GM12801 (cell line): ENCODE measurements around the gene TRABD2B.

Experiments used
- TF ChIP-seq, protein P1 (sequence below): IDR thresholded peaks from one replicate; pipeline ENCODE4 v1.5.1; 2011; ENCODE audit warnings: control low read depth; ENCODE audit not compliant: insufficient read length; ENCODE audit errors: extremely low read depth

Gene TRABD2B

DNA sequence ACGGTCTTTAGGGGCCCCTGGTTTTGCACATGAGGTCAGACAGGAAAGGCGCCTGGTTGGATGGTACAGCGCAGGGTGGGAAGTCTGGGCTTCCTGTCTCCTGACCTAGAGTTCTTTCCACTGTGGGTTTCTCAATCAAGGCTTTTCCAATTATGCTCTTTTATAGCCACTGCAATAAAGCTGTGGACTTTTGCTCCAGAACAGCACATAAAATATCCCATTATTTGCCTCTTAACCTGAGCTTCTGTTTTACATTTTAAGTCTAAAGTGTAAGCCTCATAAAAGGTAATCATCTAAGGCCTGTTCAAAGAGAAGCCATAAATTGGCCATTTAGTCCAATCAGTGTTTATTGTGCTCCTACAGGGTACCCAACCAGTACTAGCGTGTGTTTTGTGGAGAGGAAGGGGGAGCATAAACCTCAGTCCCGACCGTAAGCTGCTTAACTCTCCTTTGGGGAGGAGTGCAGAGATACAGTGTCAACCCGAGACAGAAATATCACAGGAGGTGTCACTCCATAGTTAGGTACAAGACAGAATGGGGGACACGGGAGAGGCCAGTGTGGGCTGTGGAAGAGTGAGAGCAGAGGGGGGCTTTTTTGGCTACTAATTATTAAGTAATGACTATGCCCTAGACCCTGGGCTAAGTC lies 270.0 kb downstream of the TRABD2B start:
- TF ChIP-seq, protein P1, sequence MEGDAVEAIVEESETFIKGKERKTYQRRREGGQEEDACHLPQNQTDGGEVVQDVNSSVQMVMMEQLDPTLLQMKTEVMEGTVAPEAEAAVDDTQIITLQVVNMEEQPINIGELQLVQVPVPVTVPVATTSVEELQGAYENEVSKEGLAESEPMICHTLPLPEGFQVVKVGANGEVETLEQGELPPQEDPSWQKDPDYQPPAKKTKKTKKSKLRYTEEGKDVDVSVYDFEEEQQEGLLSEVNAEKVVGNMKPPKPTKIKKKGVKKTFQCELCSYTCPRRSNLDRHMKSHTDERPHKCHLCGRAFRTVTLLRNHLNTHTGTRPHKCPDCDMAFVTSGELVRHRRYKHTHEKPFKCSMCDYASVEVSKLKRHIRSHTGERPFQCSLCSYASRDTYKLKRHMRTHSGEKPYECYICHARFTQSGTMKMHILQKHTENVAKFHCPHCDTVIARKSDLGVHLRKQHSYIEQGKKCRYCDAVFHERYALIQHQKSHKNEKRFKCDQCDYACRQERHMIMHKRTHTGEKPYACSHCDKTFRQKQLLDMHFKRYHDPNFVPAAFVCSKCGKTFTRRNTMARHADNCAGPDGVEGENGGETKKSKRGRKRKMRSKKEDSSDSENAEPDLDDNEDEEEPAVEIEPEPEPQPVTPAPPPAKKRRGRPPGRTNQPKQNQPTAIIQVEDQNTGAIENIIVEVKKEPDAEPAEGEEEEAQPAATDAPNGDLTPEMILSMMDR, result no peak

DNA sequence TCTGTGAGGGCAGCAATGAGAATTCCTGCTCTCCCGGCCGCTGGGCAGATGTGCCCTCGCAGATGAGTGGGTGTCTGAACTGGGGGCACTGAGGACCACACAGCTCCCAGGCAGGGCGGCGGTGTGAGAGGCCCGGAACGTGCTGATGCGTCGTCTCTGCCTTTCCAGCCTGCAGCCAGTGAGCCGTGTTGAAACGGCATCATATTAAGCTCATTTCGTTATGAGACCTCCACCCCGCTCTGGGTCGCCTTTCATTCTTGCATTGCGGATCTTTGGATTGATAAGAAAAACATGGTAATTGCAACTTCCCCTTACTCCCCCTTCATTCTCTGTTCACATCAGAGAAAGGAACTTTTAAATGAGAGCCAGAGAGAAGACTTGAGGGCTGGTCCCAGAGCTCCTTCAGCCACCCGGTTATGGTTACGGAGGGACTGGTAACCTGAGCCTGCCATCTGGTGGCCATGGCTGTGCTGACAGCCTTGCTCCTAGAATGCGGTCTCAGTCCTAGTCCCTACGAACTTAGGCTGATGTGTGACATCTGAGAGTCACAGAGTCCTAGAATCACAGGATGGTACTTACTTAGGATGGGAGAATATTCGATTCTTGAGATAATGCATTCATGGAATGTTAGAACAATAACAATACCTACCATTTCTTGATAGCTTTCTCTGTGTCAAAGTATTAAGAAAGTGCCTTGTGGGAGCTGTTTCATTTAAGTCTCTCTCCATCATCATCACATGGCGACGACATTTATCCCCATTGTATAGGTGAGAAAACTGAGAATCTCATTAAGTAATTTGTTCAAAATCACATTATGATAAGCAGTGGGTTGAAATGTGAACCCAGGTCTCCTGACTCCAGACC lies 271.0 kb downstream of the TRABD2B start:
- TF ChIP-seq, protein P1, result peak; percentile 45

DNA sequence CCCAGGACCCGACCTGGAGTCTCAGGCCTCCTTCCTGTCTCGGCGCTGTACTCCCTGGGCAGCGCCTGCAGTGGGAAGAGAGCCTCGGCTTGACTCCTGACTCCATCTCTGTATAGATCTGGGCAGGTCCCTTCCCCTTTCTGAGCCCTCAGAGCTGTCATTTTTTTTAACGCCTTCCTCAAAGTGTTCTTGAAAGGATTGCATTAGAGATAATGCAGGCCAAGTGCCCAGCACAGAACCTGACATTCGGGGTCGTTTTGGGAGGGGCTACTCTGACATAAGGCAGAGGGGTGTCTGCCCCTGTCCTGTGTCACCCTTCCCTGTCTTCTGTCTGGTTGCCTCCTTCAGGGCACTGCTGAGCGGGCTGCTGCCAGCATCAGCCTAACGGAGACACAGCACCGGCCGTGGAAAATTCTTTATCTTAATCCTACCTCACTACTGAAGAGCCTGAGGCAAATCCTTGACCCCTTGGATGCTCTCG lies 271.6 kb downstream of the TRABD2B start:
- TF ChIP-seq, protein P1, result no peak

DNA sequence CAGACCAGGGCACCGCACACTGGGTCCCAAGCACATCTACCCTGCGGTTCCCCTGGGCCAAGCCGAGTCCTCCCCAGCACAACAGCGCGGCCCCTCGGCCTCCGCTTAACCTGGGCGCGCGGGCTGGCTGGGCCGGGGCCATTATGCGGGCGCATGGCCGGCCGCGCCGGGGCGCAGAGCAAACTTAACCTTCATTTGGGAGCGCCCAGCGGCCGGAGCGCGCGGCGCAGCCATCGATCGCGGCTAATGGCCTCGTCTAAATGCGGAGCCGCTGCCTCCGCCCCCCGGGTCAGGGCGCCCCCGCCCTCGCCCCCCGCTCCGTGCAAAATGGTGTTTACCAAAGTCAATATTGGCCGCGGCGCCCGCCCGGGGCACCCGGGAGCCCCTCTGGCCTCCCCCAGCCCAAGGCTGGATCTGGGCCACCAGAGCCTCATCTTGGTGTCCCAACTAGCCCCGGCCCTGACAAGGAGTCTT lies 272.1 kb downstream of the TRABD2B start:
- TF ChIP-seq, protein P1, result no peak

DNA sequence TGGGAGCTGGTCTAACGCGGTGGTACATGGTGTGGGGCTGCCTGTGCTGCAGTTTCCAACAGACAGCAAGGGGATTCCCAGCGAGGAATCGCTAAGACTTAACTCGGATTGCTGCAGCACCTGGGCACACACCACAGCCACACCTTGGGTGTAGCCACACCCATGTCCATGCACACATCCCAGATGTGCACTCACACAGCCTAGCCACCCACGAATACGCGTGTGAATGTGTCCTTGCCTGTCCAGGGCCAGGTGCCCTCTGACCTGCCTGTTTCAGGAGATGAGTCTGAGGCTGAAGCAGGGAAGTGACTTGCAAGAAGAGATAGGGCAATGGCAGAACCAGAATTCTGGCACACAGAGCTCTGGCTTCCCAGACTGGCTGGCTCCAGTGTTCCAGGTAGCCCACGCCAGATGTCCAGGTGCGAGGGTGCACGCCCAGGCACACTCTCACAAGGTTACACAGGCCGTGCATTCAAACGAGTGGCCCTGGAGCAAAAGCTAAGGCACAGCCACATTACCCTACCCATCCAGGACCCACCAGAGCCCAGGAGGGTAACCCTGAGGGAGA lies 272.7 kb downstream of the TRABD2B start:
- TF ChIP-seq, protein P1, result no peak

DNA sequence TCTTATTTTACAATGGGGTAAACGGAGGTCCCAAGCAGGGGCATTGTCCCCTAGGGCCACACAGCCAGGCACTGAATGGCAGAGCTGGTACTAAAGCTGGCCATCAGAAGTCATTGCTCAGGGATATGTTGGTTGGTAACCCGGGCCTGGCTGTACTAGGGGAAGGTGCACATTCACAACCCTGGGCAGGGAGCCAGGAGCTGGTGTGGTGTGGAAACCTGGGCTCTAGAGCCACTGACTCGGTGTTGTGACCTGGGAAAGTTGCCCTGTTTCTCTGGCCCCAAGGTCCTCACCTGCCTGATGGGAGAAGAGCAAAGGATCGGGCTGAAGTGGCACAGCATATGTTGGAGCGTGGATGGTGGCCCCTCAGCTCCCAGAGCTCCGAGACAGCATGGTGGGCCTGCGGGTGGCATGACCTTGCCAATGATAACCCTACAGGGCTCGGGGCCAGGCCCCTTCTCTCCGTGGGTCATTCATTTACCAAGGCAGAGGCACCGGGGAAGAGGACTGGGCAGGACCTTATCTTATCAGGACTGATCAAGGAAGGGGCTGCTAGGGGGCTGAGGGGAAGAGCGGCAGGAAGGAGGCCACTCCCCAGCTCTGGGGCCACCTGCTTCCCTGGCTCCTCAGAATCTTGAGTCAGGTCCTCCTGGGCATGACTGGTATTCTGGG lies 274.1 kb downstream of the TRABD2B start:
- TF ChIP-seq, protein P1, result no peak

DNA sequence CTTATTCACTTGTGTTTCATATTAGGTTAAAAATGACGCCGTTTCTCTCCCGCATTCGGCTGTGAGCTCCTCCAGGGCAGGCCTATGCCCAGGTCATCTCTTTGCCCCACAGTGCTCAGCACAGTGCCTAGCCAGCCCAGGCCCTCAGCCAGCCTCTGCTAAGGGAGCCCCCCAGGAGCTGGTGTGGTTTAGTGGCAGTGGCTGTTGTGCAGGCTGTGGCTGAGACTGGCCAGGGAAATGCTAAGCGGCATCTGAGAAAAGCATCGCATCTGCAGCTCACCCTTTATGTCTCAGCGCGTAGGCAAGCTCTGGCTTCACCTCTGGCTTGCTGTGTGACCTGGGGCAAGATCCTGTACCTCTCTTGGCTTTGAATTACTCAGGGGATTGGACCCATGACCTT lies 275.1 kb downstream of the TRABD2B start:
- TF ChIP-seq, protein P1, result no peak
